HCT116 (cell line): ENCODE results near the gene IFT74. TPM values are rescaled to one million over a fixed set of nuclear protein-coding genes. Genes with fewer than 3 reads are reported as not detected.

Experiments used
- ATAC-seq: fragments of 200-7000 bp; cut with Tn5 transposase; 2 replicates; pipeline ENCODE4 v1.9.1; 2020; ENCODE audit warnings: mild to moderate bottlenecking, moderate library complexity
- BruUV-seq: library from RNA; stranded (reverse); fragments of 400-500 nt; replicated peaks from 2 replicates; lab custom pipeline; 2021; lab: Mats Ljungman, UMichigan
- CTCF ChIA-PET: fragments of 300-600 bp; sonication (Branson Sonifier 250); formaldehyde crosslinking; loops from one replicate; lab custom pipeline; 2021; ENCODE audit warnings: antibody characterized with exemption; lab: Charles Lee
- POLR2A ChIA-PET: fragments of 300-600, 350-600 bp; sonication (Branson Sonifier 250); formaldehyde crosslinking; loops from one replicate; lab custom pipeline; 2021; ENCODE audit warnings: antibody characterized with exemption; lab: Charles Lee
- RAD21 ChIA-PET, 2 experiments: fragments of 300-600 bp; sonication (Branson Sonifier 250); formaldehyde crosslinking; loops; one replicate each; lab custom pipeline; 2023; ENCODE audit warnings: low total read pairs in 2 of 2; ENCODE audit not compliant: uncharacterized antibody in 2 of 2, unreplicated experiment in 2 of 2, low non-redundant PET in 1 of 2; lab: Charles Lee
- DNase-seq: peaks from one replicate; pipeline ENCODE4 v3.0.0-alpha.2; 2010; ENCODE audit warnings: low read depth, low spot score
- H2AFZ ChIP-seq: fragments of 200-600 bp; shearing (Covaris generic), sonication (generic); 2 replicates; pipeline ENCODE4 v1.6.1; 2017; ENCODE audit warnings: low read depth, mixed run types, mixed read lengths, antibody characterized with exemption, low read length; ENCODE audit not compliant: poor library complexity, severe bottlenecking
- H3K27ac ChIP-seq: 2 replicates; pipeline ENCODE4 v1.5.1; 2012; ENCODE audit warnings: low read depth, low read length
- H3K27me3 ChIP-seq: fragments of 200-600 bp; sonication (generic); 2 replicates; pipeline ENCODE4 v1.6.1; 2016; ENCODE audit warnings: mixed run types, low read length, mixed read lengths; ENCODE audit not compliant: insufficient read depth
- H3K36me3 ChIP-seq, 2 experiments: fragments of 200-500 bp in 1 of 2; fragments of 200-600 bp in 1 of 2; sonication (Bioruptor generic) in 1 of 2; sonication (generic) in 1 of 2; 2 replicates each; pipeline versions ENCODE4 v1.5.1 to v1.6.1; 2014 to 2016; ENCODE audit warnings: low read length in 2 of 2, inconsistent platforms in 1 of 2, mixed read lengths in 1 of 2, mixed run types in 1 of 2; ENCODE audit not compliant: insufficient read depth in 2 of 2, control insufficient read depth in 1 of 2
- H3K4me1 ChIP-seq, 2 experiments: fragments of 200-600 bp in 1 of 2; sonication (generic) in 1 of 2; 2 replicates each; pipeline versions ENCODE4 v1.5.1 to v1.6.1; 2012 to 2017; ENCODE audit warnings: low read length in 2 of 2, inconsistent platforms in 1 of 2, mild to moderate bottlenecking in 1 of 2, mixed read lengths in 1 of 2, mixed run types in 1 of 2, moderate library complexity in 1 of 2; ENCODE audit not compliant: insufficient read depth in 2 of 2, control insufficient read depth in 1 of 2
- H3K4me2 ChIP-seq: fragments of 200-600 bp; sonication (generic); 2 replicates; pipeline ENCODE4 v1.6.1; 2017; ENCODE audit warnings: mixed run types, low read length, mixed read lengths
- H3K4me3 ChIP-seq, 2 experiments: fragments of 200-600 bp in 1 of 2; sonication (generic) in 1 of 2; replicated peaks in 1 of 2; 2 replicates each; pipeline ENCODE4 v1.5.1; 2011 to 2016; ENCODE audit warnings: low read length in 2 of 2, control low read depth in 1 of 2, low read depth in 1 of 2, mild to moderate bottlenecking in 1 of 2, mixed read lengths in 1 of 2, mixed run types in 1 of 2
- H3K79me2 ChIP-seq: fragments of 200-600 bp; sonication (generic); 2 replicates; pipeline ENCODE4 v1.6.1; 2017; ENCODE audit warnings: mild to moderate bottlenecking, mixed run types, low read length, moderate library complexity, mixed read lengths; ENCODE audit not compliant: insufficient read depth
- H3K9ac ChIP-seq: fragments of 200-600 bp; sonication (generic); 2 replicates; pipeline ENCODE4 v1.6.1; 2016; ENCODE audit warnings: low read length, mixed read lengths
- H3K9me2 ChIP-seq: fragments of 200-600 bp; sonication (generic), shearing (Covaris generic); 2 replicates; pipeline ENCODE4 v1.6.1; 2017; ENCODE audit warnings: mixed run types, mild to moderate bottlenecking, moderate library complexity; ENCODE audit not compliant: insufficient read depth
- H3K9me3 ChIP-seq, 2 experiments: fragments of 200-500 bp in 1 of 2; fragments of 200-600 bp in 1 of 2; sonication (Bioruptor generic) in 1 of 2; sonication (generic) in 1 of 2; 2 replicates each; pipeline ENCODE4 v1.6.1; 2014 to 2017; ENCODE audit warnings: low read length in 2 of 2, mixed read lengths in 2 of 2, inconsistent platforms in 1 of 2, low read depth in 1 of 2, mild to moderate bottlenecking in 1 of 2, mixed run types in 1 of 2, moderate library complexity in 1 of 2; ENCODE audit not compliant: control insufficient read depth in 1 of 2, insufficient read depth in 1 of 2
- H4K20me1 ChIP-seq: fragments of 200-600 bp; sonication (generic), shearing (Covaris generic); 2 replicates; pipeline ENCODE4 v1.6.1; 2017; ENCODE audit warnings: mixed run types, mild to moderate bottlenecking, moderate library complexity; ENCODE audit not compliant: insufficient read depth
- CBX3 ChIP-seq: IDR thresholded peaks from 2 replicates; pipeline ENCODE4 v1.6.1; 2012; ENCODE audit warnings: low read depth
- CEBPB ChIP-seq: IDR thresholded peaks from 2 replicates; pipeline ENCODE4 v1.6.1; 2012; ENCODE audit warnings: low read depth
- ELF1 ChIP-seq: IDR thresholded peaks from 2 replicates; pipeline ENCODE4 v1.6.1; 2012; ENCODE audit warnings: low read depth, borderline replicate concordance
- EZH2 ChIP-seq: fragments of 200-600 bp; sonication (generic); IDR thresholded peaks from 2 replicates; pipeline ENCODE4 v1.6.1; 2017; ENCODE audit warnings: antibody characterized with exemption, mixed run types
- EZH2phosphoT487 ChIP-seq: fragments of 200-600 bp; IDR thresholded peaks from 2 replicates; pipeline ENCODE4 v1.6.1; 2018; ENCODE audit warnings: antibody characterized with exemption, borderline replicate concordance
- FOSL1 ChIP-seq: IDR thresholded peaks from 2 replicates; pipeline ENCODE4 v1.6.1; 2012; ENCODE audit warnings: low read depth
- JUND ChIP-seq: IDR thresholded peaks from 2 replicates; pipeline ENCODE4 v1.6.1; 2012
- POLR2A ChIP-seq: IDR thresholded peaks from 2 replicates; pipeline ENCODE4 v1.7.0; 2011; ENCODE audit warnings: borderline replicate concordance; ENCODE audit not compliant: insufficient read depth, insufficient read length; ENCODE audit errors: extremely low read depth
- RAD21 ChIP-seq: IDR thresholded peaks from 2 replicates; pipeline ENCODE4 v1.6.1; 2012; ENCODE audit warnings: low read depth, mild to moderate bottlenecking
- SP1 ChIP-seq: IDR thresholded peaks from 2 replicates; pipeline ENCODE4 v1.6.1; 2012; ENCODE audit warnings: low read depth
- SRF ChIP-seq: IDR thresholded peaks from 2 replicates; pipeline ENCODE4 v1.6.1; 2012; ENCODE audit warnings: low read depth
- TCF7L2 ChIP-seq: IDR thresholded peaks from 2 replicates; pipeline ENCODE4 v1.7.0; 2011; ENCODE audit warnings: borderline replicate concordance, inconsistent platforms; ENCODE audit not compliant: insufficient read depth, insufficient read length; ENCODE audit errors: extremely low read depth
- YY1 ChIP-seq: IDR thresholded peaks from 2 replicates; pipeline ENCODE4 v1.6.1; 2011; ENCODE audit warnings: low read length, low read depth, moderate library complexity, mild to moderate bottlenecking; ENCODE audit not compliant: insufficient replicate concordance; ENCODE audit errors: extremely low read depth
- ZFX ChIP-seq: fragments of 450-650 bp; IDR thresholded peaks from 2 replicates; pipeline ENCODE4 v1.6.1; 2017
- ZNF274 ChIP-seq: fragments of 200-500 bp; sonication (Bioruptor generic); IDR thresholded peaks from 2 replicates; pipeline ENCODE4 v1.6.1; 2014; ENCODE audit warnings: mild to moderate bottlenecking, low read depth, low read length, inconsistent platforms
- intact Hi-C: fragments of 100-400 bp; cut with micrococcal nuclease; formaldehyde crosslinking; loops from 2 replicates; pipeline ENCODE4 v1.10.0; 2022
- total RNA-seq: library from RNA; stranded (reverse); gene quantifications from one replicate; pipeline ENCODE4 v1.2.1, GENCODE V29; 2021; ENCODE audit not compliant: unreplicated experiment
- TF ChIP-seq, protein P1 (sequence below), 3 experiments: fragments of 200-600 bp in 1 of 3; sonication (generic) in 1 of 3; IDR thresholded peaks in 2 of 3; conservative IDR thresholded peaks in 1 of 3; 2 replicates each; pipeline ENCODE4 v1.5.1; 2012 to 2017; ENCODE audit warnings: low read depth in 2 of 3, low read length in 2 of 3, antibody characterized with exemption in 1 of 3, borderline replicate concordance in 1 of 3, control low read depth in 1 of 3, mild to moderate bottlenecking in 1 of 3, mixed read lengths in 1 of 3, mixed run types in 1 of 3, moderate library complexity in 1 of 3; ENCODE audit not compliant: insufficient read depth in 1 of 3
- TF ChIP-seq, protein P2 (sequence below): IDR thresholded peaks from 2 replicates; pipeline ENCODE4 v1.6.1; 2012; ENCODE audit warnings: low read depth
- TF ChIP-seq, protein P3 (sequence below): IDR thresholded peaks from 2 replicates; pipeline ENCODE4 v1.6.1; 2012
- TF ChIP-seq, protein P4 (sequence below): IDR thresholded peaks from 2 replicates; pipeline ENCODE4 v1.6.1; 2011; ENCODE audit warnings: mild to moderate bottlenecking, low read length, moderate library complexity; ENCODE audit not compliant: insufficient replicate concordance; ENCODE audit errors: extremely low read depth
- TF ChIP-seq, protein P5 (sequence below): IDR thresholded peaks from 2 replicates; pipeline ENCODE4 v1.6.1; 2012

Gene IFT74
- total RNA-seq, 1 experiment from 2014 or later = 18.2 TPM

DNA sequence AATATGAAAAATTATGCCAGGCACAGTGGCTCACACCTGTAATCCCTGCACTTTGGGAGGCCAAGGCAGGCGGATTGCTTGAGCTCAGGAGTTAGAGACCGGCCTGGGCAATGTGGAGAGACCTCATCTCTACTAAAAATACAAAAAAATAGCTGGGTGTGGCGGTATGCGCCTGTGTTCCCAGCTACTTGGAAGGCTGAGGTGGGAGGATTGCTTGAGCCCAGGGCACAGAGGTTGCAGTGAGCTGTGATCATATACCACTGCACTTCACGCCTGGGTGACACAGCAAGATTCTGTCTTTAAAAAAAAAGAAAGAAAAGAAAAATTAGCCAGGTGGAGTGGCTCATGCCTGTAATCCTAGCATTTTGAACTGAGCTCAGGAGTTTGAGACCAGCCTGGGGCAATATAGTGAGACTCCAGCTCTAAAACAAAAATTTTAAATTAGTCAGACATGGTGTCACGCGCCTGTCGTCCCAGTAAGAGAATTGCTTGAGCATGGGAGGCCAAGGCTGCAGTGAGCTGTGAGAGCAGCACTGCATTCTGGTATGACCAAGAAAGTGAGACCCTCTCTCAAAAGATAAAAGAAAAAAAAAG, 27.2 kb upstream of the IFT74 start:
- RAD21 ChIA-PET = no interaction called here
- TF ChIP-seq POLR2A (no peak), CEBPB (no peak), EZH2 (no peak), ZFX (no peak), RAD21 (no peak), YY1 (no peak), SRF (no peak), ELF1 (no peak), JUND (no peak), EZH2phosphoT487 (no peak), TCF7L2 (no peak), FOSL1 (no peak), SP1 (no peak), CBX3 (no peak), ZNF274 (no peak)
- TF ChIP-seq, protein P1, sequence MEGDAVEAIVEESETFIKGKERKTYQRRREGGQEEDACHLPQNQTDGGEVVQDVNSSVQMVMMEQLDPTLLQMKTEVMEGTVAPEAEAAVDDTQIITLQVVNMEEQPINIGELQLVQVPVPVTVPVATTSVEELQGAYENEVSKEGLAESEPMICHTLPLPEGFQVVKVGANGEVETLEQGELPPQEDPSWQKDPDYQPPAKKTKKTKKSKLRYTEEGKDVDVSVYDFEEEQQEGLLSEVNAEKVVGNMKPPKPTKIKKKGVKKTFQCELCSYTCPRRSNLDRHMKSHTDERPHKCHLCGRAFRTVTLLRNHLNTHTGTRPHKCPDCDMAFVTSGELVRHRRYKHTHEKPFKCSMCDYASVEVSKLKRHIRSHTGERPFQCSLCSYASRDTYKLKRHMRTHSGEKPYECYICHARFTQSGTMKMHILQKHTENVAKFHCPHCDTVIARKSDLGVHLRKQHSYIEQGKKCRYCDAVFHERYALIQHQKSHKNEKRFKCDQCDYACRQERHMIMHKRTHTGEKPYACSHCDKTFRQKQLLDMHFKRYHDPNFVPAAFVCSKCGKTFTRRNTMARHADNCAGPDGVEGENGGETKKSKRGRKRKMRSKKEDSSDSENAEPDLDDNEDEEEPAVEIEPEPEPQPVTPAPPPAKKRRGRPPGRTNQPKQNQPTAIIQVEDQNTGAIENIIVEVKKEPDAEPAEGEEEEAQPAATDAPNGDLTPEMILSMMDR (IDR thresholded peaks at IDR 0.05 in 2 of 3, conservative IDR thresholded peaks at IDR 0.05 in 1 of 3; ENCODE audit: borderline replicate concordance in 1 of 3, insufficient read depth in 1 of 3, low read depth in 2 of 3, low read length in 2 of 3) = no peak
- TF ChIP-seq, protein P2, sequence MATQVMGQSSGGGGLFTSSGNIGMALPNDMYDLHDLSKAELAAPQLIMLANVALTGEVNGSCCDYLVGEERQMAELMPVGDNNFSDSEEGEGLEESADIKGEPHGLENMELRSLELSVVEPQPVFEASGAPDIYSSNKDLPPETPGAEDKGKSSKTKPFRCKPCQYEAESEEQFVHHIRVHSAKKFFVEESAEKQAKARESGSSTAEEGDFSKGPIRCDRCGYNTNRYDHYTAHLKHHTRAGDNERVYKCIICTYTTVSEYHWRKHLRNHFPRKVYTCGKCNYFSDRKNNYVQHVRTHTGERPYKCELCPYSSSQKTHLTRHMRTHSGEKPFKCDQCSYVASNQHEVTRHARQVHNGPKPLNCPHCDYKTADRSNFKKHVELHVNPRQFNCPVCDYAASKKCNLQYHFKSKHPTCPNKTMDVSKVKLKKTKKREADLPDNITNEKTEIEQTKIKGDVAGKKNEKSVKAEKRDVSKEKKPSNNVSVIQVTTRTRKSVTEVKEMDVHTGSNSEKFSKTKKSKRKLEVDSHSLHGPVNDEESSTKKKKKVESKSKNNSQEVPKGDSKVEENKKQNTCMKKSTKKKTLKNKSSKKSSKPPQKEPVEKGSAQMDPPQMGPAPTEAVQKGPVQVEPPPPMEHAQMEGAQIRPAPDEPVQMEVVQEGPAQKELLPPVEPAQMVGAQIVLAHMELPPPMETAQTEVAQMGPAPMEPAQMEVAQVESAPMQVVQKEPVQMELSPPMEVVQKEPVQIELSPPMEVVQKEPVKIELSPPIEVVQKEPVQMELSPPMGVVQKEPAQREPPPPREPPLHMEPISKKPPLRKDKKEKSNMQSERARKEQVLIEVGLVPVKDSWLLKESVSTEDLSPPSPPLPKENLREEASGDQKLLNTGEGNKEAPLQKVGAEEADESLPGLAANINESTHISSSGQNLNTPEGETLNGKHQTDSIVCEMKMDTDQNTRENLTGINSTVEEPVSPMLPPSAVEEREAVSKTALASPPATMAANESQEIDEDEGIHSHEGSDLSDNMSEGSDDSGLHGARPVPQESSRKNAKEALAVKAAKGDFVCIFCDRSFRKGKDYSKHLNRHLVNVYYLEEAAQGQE = no peak
- TF ChIP-seq, protein P3, sequence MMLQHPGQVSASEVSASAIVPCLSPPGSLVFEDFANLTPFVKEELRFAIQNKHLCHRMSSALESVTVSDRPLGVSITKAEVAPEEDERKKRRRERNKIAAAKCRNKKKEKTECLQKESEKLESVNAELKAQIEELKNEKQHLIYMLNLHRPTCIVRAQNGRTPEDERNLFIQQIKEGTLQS = no peak
- TF ChIP-seq, protein P4, sequence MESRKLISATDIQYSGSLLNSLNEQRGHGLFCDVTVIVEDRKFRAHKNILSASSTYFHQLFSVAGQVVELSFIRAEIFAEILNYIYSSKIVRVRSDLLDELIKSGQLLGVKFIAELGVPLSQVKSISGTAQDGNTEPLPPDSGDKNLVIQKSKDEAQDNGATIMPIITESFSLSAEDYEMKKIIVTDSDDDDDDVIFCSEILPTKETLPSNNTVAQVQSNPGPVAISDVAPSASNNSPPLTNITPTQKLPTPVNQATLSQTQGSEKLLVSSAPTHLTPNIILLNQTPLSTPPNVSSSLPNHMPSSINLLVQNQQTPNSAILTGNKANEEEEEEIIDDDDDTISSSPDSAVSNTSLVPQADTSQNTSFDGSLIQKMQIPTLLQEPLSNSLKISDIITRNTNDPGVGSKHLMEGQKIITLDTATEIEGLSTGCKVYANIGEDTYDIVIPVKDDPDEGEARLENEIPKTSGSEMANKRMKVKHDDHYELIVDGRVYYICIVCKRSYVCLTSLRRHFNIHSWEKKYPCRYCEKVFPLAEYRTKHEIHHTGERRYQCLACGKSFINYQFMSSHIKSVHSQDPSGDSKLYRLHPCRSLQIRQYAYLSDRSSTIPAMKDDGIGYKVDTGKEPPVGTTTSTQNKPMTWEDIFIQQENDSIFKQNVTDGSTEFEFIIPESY = no peak
- TF ChIP-seq, protein P5, sequence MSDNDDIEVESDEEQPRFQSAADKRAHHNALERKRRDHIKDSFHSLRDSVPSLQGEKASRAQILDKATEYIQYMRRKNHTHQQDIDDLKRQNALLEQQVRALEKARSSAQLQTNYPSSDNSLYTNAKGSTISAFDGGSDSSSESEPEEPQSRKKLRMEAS = no peak
- TF ChIP-seq, all 23 proteins: peak for 0

More for the DNA sequence above, 27.2 kb upstream of the IFT74 start:
- H3K9me3 ChIP-seq = no peaks in the 10 kb centered on the region
- DNase-seq (no peak), ATAC-seq (no peak)
- no peaks in the 10 kb centered on the region for H3K9me2 ChIP-seq
- POLR2A ChIA-PET = no interaction called here
- H3K4me1 ChIP-seq = no peaks in the 10 kb centered on the region
- H3K27ac ChIP-seq = no peak overlapping the region
- H3K36me3 ChIP-seq = peaks cover 16 to 26% of the 10 kb centered on the region in 2 experiments
- H3K4me3 ChIP-seq = no peak overlapping the region
- no peaks in the 10 kb centered on the region for H3K27me3 ChIP-seq
- no peak overlapping the region for H3K9ac ChIP-seq
- CTCF ChIA-PET = no interaction called here
- no peak overlapping the region for H2AFZ ChIP-seq
- intact Hi-C loops = no loop called here
- no peak overlapping the region for H3K4me2 ChIP-seq
- no TSS peak for BruUV-seq
- H4K20me1 ChIP-seq = no peaks in the 10 kb centered on the region
- peaks cover 53% of the 10 kb centered on the region for H3K79me2 ChIP-seq
